HG03175 (cell line): ENCODE results near the gene MYO1A.
"Not testable (repeated sequence)": the region's sequence is repeated elsewhere in the genome, so short reads cannot be mapped to it uniquely, and the experiment has no call there.

Source experiments
- ATAC-seq: cut with Tn5 transposase; IDR thresholded peaks from one replicate; pipeline ENCODE4 v1.9.1; 2021; ENCODE audit warnings: mild to moderate bottlenecking, moderate library complexity; ENCODE audit not compliant: unreplicated experiment

MYO1A gene

DNA sequence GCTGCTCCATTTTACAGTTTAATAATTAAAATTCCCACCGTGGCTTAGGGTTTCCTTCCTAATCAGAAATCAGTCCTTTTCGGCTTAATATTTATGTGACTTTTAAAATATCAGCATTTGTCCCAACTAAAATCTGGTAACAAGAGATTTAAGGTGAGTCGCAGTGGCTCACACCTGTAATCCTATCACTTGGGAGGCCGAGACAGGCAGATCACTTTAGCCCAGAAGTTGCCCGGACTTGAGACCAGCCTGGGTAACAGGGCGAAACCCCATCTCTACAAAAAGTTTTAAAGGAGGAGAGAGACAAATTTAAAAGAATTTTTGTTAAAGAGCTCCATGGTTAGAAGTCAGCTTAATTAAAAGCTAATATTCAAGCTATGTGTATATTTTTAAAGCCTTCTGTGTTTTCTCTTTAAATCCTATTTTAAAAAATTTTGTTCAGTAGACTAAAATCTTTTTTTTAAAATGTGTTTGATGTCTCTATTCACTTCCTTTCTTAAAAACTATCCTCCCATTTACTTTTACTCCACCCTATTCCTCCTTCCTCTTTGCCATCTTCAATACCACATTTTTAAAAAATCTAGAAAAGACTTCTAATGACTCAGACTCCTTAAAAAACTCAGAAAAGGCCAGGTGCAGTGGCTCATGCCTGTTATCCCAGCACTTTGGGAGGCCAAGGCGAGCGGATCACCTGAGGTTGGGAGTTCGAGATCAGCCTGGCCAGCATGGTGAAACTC, 29.8 kb downstream of the MYO1A start:
- no peak for ATAC-seq

DNA sequence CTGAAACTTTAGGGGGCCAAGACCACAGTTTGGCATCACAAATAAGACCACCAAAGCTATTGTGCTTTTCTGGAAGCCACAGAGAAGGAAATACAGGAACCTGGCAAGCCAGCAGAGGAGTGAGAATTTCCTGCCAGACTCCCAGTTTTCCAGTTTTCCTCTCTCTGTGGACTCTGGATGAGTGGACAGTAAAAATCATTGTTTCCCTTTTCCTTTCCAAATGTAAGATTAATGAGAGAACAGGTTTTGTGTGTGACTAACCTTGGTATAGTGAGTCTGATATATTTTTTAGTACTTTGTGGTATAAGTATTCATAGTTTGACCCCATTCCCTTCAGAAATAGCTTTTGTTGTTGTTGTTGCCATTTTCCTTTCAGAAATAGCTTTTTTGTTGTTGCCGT, 31.0 kb downstream of the MYO1A start:
- no peak for ATAC-seq

DNA sequence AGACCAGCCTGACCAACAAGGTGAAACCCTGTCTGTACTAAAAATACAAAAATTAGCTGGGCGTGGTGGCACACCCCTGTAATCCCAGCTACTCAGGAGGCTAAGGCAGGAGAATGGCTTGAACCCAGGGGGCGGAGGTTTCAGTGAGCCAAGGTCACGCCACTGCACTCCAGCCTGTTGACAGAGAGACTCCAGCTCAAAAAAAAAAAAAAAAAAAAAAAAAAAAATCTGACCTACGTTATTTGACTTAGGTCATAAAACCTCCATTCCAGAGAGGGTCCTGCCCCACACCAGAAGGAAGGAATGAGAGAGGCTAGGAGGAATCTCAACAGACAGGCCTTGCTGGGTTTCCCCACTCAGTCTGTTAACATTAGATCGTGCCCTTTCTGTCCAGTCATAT, 31.6 kb downstream of the MYO1A start:
- not testable (repeated sequence) for ATAC-seq

DNA sequence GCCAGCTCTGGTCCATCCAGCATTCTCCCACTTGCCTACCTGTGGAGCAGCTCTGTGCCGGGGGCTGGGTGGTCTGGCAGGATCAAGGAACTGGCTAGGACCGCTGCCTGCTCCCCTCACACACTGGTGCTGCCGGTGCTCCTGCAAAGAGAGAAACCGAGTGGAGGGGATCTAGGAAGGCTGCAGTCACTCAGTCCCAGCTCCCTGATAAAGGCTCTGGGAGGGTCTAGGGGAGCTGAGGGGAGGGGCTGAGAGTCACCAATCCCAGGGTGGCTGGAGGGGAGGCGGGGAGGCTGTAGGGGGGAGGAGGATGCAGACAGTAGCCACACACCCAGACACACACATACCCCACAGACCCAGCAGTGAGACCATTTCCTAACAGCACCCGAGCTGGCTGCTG, 33.6 kb downstream of the MYO1A start, which contains the start of gene TAC3:
Gene TAC3, minus strand, starts transcription at position 182 of the 400 bp plus-strand sequence. CDS start 732 bp downstream, outside the sequence.
- no peak for ATAC-seq

DNA sequence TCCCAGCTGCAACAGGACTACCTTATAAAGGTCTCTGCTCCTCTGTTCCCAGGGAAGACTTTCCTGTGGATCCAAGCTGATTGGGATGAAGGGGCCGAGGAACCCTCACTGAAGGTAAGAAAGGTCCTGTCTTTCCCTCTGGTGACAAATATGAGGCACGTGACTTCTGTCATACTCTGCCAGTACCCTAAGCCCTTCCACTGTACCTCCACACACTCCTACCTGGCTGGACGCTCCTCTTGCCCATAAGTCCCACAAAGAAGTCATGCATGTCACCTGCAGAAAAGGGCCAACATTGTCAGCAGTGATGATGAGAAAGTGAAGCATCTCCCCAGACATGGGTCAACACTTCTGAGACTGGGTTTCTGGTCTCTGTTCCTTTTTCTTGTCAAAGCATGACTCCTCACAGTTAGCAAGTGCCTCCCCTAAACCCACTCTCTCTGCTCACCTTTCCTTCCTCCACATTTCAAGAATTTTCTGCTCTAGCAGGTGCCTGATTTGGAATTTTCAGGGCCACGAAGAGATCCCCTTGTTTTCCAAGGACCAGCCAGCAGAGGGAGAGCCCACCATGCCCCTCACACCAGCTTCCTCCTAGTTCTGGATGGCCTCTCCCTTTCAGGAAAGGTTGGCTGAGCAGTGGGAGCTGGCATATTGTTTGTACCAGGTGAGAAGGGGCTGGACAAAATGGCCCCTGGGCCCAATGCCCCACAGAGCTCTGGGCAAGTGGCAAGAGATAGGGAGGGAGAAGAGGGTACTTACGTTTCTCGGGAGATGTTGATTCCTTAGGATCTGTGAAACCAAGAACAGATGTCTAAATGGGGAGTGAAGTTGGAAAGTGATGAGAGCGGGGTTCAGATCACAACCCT, 37.1 kb downstream of the MYO1A start:
- ATAC-seq: no peak

DNA sequence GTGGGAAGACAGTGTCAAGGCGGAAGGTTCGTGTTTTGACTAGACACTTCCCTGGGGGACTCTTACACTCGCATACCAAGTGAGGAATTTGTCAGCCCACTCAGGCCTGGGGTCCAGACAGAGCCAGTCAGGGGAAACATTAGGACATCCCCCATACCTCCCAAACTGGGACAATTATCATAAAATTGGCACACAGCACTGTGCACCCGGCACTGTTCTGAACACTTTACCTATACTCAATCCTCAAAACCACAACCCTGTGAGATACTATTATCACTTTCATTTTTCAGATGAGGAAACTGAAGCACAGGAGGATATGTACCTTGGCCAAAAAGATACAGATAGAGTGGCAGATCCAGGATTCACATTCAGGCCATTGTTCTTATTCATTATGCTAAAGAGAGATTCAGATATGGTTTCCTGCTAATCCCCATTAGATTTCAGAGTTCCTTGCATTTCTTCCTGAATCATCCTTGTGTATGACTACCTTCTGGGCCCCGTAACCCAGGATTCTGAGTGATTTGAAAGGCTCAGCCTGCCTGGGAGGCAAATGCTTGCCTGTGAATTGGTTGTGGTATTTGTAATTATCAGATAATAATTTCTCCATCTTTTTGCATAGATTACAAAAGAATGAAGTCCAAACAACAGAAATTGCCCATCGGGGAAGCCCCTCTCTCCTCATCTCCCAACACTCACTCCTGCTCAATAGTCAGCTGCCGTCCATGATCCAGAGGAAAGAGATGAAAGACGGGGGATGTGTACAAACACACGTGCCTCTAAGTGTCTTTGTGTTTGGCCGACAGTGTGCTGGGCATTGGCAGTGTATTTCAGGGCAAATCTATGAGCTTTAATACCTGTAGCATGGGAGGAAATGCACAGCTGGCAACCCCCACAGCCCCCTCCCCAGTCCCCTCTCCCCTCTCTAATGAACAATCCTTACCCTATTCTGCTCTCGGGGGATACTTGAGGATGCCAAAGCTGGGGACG, 38.2 kb downstream of the MYO1A start:
- ATAC-seq: peak; percentile 56

DNA sequence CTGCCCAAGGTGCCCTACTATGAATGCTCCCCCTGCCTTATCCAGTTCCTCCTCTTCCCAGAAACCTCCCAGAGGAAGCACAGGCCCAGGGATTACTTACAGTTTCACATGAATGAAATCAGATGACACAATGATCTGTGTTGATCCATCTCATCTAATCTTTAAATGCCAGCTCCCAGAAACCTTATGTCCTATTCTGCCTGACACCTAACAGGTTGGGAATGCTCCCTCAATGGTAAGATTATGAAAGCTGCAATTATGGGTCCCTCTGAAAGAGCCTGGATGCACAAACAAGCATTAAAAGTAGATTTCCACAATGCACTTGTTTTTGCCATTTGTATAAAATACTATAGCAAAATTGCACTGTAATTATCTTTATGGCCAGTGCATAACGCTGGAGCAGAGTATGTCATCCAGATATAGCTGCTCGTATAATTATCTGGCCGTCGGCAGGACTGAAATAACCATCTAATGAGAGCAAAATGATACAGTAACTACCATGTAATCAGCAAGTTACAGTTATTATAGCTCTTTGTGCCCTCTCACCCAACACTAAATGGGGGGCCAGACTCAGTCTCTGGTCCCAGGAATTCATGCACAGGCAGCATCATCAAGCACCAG, 39.2 kb downstream of the MYO1A start:
- no peak for ATAC-seq

DNA sequence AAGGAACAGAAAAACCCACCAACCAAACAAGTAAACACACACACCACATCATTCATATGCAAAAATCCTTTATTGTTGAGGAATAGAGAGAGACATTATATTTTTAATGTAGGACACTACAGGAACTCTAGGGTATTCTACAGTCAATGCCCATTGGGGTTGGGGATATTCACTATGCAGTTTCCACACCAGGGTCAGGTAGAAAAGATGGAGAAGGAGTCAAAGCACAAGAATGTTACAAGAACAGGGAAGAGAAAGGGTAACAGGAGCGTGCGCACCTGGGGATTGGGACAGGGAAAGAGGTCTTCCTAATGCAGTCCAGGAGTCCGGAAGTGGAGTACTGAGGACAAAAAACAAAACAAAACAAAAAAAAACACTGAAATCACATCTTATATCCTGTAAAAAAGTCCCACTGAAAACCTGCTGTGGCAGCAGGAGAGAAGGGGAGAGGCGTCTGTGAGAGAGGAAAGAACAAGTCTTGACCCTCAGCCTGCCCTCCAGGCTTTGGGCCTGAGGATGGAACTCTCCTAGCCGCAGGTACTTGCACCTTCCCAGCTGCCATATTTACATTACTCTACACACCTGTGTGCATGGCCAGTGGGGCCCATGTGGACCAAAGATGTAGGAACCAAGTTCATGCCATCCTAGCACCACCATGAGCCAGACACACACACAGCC, 39.8 kb downstream of the MYO1A start:
- no peak for ATAC-seq

DNA sequence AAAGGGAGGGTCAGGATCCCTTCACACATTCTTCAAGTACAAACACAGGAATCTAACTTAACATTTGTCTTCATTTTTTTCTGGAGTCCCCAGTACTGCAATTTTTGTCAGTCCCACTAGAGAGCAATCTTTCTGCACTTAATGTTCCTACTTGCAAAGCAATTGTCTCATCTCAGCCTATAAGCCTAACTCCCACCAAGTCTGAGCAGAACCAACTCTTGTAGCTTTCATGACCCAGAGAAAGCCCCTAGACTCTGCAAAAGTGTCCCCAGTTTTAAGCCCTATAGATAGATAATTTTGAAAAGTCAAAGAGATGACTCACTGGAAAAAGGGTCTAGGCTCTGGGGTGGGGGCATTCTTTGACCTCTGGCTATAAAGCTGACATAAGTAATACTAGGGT, 41.8 kb downstream of the MYO1A start:
- ATAC-seq: no peak

DNA sequence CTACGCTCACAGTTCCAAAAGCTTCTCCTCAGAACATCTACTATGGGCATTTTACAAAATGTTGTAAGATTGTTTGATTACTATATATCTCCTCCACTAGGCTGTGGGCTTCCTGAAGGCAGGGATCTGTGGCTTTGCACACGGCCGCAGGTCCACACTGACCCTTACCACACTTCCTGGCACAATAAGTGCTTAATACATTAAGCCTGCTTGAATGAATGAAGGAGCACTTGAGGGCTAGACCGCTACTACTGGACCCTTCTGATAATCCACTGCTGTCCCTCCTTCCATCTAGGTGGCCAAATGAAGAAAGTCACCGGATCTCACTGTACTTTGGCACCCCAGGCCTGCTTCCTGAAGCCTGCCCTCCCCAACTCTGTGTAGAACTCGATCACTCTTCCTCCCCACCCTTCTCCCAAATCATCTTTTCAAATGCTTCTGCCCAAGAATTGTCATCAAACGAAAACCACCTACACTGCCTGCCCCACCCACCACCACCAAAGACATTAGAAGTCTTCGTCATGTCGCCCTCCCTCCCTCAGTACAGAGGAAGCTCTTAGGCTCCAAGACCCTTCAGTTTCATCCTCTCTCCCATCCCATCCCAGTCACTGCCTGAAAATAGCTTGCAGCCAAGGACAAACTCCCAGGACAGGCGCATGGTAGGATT, 43.0 kb downstream of the MYO1A start:
- ATAC-seq: no peak

DNA sequence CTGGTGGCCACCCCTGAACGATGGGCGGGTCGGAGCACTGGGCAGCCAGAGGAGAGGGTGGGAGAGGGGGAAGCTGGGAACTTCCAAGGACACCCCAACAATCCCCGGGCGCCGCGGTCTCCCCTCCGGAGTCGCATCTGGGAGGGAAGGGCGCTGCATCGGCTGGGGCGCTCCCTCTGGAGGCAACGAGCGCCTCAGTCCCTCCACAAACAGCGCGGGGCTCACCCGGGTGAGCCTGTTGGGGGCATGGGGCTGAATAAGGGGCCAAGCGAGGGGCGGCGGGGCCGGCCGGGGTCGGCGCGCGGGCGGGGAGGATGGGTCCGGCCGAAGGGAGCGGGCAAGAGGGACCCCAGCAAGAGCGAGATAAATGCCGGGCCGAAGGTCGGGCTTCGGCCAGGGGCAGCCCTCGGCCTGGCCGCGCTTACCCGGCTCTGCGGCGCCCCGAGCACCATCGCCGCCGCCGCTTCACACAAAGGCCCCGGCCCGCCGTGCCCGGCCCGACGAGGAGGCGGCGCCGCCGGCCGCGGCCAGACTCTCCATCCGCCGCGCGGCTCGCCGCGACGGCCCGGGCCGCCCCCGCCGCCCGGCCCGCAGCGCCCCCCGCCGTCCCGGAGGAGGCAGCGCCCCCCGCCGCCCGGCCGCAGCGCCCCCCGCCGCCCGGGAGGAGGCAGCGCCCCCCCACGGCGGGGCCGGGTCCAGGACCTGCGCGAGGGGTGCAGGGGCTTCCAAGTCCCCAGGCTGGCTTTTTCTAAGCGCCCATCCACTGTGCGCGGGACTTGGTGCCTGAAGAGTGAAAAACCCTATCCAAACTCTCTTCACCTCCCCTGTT, 43.7 kb downstream of the MYO1A start, which contains the start of gene ZBTB39:
Gene ZBTB39, minus strand, starts transcription at position 567 of the 829 bp plus-strand sequence. CDS start 1,629 bp downstream, outside the sequence.
- peak; percentile 75 for ATAC-seq

DNA sequence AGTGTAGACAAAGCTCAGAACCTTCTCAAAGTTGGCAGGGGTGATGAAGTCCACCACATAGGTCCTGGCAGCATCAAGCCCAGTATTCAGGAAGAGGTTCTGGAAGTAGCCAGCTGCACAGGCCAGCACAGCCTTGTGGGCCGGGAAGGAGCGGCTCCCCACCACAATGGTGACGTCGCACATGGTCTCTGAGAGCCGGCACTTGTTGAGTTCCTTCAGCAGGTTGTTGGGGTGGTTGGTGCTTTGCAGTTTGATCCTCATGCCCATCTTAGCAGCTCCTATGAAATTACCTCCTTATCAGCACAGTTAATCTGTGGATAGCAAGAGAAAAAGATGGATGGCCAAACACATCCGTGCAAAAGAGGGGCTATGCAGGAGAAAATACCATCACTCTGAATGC, 45.3 kb downstream of the MYO1A start:
- ATAC-seq: no peak

DNA sequence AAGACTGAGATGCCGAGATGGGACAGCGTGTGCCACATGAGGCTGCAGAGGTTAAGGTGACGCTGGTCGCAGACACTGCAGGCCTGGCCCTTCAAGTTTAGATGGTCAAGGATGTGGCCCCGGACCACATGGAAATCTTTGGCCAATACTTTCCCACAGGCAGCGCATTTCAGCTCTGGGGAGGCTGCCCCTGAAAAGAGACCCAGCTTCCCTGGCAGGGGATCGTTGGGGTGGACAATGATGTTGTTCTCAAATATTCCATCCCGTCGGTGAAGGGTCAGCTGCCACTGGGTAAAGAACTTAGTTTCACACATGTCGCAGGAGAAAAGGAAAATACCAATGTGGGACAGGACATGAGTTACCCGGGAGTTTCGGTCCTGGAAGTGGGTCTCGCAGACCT, 46.5 kb downstream of the MYO1A start:
- ATAC-seq: no peak

DNA sequence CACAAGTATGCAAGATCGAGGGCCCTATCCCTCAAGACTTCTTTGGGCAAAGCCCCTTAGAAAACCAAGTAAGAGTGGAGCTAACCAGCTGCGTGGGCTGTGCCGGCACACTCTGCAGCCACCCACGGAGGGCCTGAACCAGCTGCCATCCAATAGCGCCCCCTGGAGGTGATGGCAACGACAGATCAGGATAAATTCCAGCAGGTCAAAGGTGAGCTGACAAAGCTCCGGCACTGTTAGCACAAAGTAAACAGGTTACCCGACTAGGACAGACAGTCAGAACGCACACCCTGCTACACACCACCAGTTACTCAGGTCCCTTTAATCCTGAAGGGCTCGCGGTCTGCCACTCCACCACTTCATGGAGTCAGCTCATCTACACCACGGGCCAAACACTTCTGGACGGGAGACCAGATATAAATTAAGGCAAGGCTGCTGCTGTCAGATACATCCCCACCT, 48.5 kb downstream of the MYO1A start:
- ATAC-seq: no peak

DNA sequence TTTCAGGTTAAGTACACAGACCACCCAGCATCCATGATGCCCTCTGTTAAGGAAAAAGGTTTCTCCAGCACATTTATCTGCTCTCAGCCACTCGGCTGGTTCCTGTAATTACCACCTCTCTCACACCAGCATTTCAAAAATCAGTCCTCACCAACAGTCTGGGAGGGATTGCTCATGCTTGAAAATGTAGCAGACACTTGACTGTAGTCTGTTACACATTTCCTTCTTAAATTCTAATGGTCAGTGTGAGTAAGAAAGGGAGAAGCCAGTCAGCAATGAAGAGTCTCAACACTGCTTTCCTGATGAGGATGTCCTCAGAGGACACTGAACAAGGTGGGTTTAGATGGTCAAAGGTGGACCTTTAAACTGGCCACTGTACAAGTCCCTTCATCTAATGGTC, 49.5 kb downstream of the MYO1A start:
- ATAC-seq: no peak

DNA sequence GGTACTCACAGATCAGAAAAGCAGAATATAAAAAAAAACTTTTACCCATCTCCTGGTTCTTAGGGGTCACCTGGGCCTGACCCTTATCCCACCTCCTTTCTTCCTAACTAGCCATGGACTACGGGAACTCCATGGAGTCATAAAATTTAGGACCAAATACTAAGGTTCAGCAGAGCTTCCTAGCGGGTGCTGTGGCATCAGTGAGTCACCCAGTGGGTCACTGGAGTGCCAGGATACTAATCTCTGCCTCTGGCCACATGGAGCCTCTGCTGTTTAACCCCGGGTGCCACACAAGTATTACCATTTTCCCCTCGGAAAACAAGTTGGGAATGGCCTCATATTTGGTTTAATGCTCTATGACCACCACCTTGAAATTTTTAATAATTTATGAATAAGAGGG, 50.5 kb downstream of the MYO1A start:
- no peak for ATAC-seq

DNA sequence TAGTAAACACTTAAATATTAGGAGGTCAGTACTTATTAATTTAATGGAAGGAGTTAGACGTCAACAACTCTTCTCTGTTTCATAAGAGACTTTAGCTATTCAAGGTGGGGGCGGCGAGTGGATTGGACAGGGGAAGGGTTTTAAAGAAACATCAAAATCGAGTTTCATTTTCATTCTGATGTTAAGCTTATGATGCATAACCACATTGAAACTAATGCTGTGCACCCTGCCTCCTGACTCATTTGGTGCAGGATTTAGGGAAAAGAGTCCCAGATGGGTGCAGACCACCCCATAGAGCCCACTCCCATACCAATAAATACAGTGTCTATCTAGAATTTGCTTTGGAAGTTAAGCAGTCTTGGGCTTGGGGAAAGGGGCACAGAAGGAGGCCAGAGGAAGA, 50.9 kb downstream of the MYO1A start:
- peak; percentile 82 for ATAC-seq

DNA sequence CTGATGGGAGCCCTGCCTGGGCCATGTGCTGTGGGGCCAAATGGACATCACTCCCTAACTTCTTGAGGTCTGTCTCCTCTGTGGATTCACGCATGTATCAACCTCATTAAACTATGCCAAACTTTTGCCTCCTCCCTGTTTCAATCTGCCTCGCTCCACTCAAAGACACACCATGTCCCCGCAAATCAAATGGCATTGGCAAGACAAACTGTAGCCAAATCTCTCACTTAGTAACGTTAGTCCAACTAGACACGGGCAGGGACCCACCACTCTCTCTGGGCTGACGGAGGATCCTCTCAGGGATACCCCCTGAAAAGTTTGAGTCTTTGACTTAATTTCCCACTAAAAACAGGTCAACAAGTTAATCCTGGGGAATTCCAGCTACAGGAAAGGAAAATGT, 51.6 kb downstream of the MYO1A start:
- no peak for ATAC-seq
